Measurements from ENCODE around the gene PTGDR2. TPM values are rescaled to one million over a fixed set of nuclear protein-coding genes. Genes with fewer than 3 reads are reported as not detected.

PTGDR2 gene
- polyA plus RNA-seq, 2 of the 4 experiments (the other 2 are of a cell fraction) = 0.09 to 0.19 TPM

GRCh38 chr11:60831501-60832079 is 24.2 kb downstream of the PTGDR2 start:
- H3K9me3 ChIP-seq = no peaks in the 10 kb centered on the region
- WGBS (ENCODE audit: missing lambda C conversion rate) = 13% methylated on average over 7 of the region's 7 CpGs
- FAIRE-seq (no peak), ATAC-seq (no peak), DNase-seq (ENCODE audit: low read depth in 1 of 2, low spot score in 1 of 2) (no peak)
- no peak overlapping the region for H3K27ac ChIP-seq
- TF ChIP-seq CBX8 (IDR thresholded peaks at IDR 0.05) (no peak), FOSB (CRISPR knock-in tag; IDR thresholded peaks at IDR 0.05) (no peak), CEBPB (IDR thresholded peaks at IDR 0.05) (no peak), ZC3H11A (IDR thresholded peaks at IDR 0.05) (no peak), MAFK (IDR thresholded peaks at IDR 0.05; ENCODE audit: partially characterized antibody) (no peak), EP300 (IDR thresholded peaks at IDR 0.05) (no peak), TFCP2L1 (CRISPR knock-in tag; IDR thresholded peaks at IDR 0.05) (no peak), ZNF302 (CRISPR knock-in tag; IDR thresholded peaks at IDR 0.05) (no peak)
- TF ChIP-seq, protein P1, sequence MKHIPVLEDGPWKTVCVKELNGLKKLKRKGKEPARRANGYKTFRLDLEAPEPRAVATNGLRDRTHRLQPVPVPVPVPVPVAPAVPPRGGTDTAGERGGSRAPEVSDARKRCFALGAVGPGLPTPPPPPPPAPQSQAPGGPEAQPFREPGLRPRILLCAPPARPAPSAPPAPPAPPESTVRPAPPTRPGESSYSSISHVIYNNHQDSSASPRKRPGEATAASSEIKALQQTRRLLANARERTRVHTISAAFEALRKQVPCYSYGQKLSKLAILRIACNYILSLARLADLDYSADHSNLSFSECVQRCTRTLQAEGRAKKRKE (CRISPR knock-in tag; IDR thresholded peaks at IDR 0.05; ENCODE audit: low read depth) = no peak
- H3K4me1 ChIP-seq = no peaks in the 10 kb centered on the region
- POLR2A ChIA-PET = interaction anchor here (1.3 to 1.7 kb wide), 2 partner anchors 56 to 463 kb away, joined by 4 read pairs; partner anchors contain the start of gene VWCE
- H3K4me3 ChIP-seq = no peak overlapping the region
- no peak overlapping the region for H3K4me2 ChIP-seq
- CTCF ChIA-PET = interaction anchor here (0.5 to 7.6 kb wide), 60 partner anchors 8 to 806 kb away, joined by 3 to 153 read pairs (median 6); partner anchors contain the start of genes CCDC86, MS4A10, PGA3 and PRPF19

DNA sequence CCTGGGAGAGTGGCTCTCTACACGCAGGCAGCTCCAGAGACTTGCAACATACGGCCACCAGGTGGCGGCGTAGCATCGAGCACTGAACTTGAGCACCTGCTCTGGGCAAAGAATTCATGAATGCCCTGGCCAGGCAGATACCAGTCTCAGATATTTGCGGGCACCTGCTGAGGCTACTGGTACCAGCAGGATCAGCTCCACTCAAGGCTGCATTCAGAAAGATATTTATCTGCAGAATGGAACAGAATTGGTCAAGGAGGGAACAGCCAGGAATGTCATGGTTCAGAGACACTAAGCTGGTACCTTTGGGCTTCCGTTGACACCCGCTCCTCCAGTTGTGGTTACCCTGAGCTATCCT is 24.6 kb downstream of the PTGDR2 start:
- POLR2A ChIA-PET = interaction anchor here (0.9 to 1.7 kb wide), 3 partner anchors 56 to 464 kb away, joined by 4 read pairs; partner anchors contain the start of gene VWCE
- H3K4me3 ChIP-seq = no peak overlapping the region
- ATAC-seq = peak; percentile 93 to 97
- CTCF ChIA-PET = interaction anchor here (0.5 to 7.6 kb wide), 64 partner anchors 9 to 806 kb away, joined by 3 to 153 read pairs (median 6); partner anchors contain the start of genes CCDC86, MS4A10, MS4A15 and PGA3
- H3K4me1 ChIP-seq = no peaks in the 10 kb centered on the region
- DNase-seq (ENCODE audit: low read depth in 1 of 2, low spot score in 1 of 2) = peak; percentile 80 to 83
- H3K27ac ChIP-seq = no peak overlapping the region
- no peaks in the 10 kb centered on the region for H3K9me3 ChIP-seq
- FAIRE-seq = no peak
- H3K4me2 ChIP-seq = peak overlapping the region; percentile 55; the same call in 2 of the 3 replicates
- TF ChIP-seq, protein P1 (CRISPR knock-in tag; IDR thresholded peaks at IDR 0.05; ENCODE audit: low read depth) = no peak
- TF ChIP-seq BHLHE40 (IDR thresholded peaks at IDR 0.05; ENCODE audit: low read depth, low read length) (no peak), SMC3 (IDR thresholded peaks at IDR 0.05) (peak; percentile 90), CTCF (IDR thresholded peaks at IDR 0.05) (peak; percentile 96), RAD21 (conservative IDR thresholded peaks at IDR 0.05 in 1 of 2, IDR thresholded peaks at IDR 0.05 in 1 of 2) (peak; percentile 90 to 93)
- WGBS (ENCODE audit: missing lambda C conversion rate) = 20% methylated on average over 8 of the region's 8 CpGs

DNA sequence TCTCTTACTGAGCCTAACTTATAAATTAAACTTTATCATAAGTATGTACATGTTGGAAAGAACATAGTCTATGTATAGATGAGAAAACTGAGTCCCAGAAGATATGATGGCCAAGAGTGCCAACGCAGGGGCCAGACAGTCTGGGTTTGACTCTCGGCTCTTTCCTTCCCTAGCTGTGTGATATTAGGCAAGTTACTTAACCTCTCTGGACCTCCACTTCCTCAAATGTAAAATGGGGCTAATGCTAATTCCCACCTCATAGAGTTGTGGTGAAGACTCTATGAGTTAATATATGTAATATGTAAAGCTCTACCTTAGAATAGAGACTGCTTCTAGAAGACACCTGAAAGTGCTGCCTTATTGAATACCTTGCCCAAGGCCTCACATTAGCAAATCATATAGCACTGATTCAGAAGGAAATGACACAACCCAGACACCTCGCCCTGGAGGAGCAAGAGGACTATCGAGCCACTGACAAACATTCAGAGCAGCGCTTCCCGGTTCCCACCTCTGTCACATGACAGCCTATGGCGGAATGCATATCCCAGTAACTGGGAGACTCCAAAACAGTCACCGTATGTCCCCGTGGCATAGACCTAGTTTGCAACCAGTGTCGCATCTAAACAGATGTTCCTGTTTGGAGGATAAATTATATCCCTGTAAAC is 25.1 kb downstream of the PTGDR2 start:
- WGBS (ENCODE audit: missing lambda C conversion rate) = 16% methylated on average over 10 of the region's 10 CpGs
- Histone ChIP-seq H3K4me1 (no peaks in the 10 kb centered on the region), H3K4me3 (no peak overlapping the region), H3K4me2 (peak overlapping the region; percentile 55; the same call in 2 of the 3 replicates), H3K9me3 (no peaks in the 10 kb centered on the region), H3K27ac (no peak overlapping the region)
- no peak for TF ChIP-seq EHMT2 (IDR thresholded peaks at IDR 0.05; ENCODE audit: low read depth)
- DNase-seq (ENCODE audit: low read depth in 1 of 2, low spot score in 1 of 2) (no peak), FAIRE-seq (no peak), ATAC-seq (peak; percentile 49 to 69)
- POLR2A ChIA-PET = interaction anchor here (0.6 to 1.7 kb wide), 3 partner anchors 57 to 464 kb away, joined by 3 to 4 read pairs (median 4); partner anchors contain the start of gene VWCE
- CTCF ChIA-PET = interaction anchor here (0.5 to 7.6 kb wide), 59 partner anchors 9 to 555 kb away, joined by 3 to 153 read pairs (median 6); partner anchors contain the start of genes CCDC86, MS4A10, MS4A15 and PGA3
